Fibroblast of villous mesenchyme (primary cell): ENCODE data around the gene RAB7A. TPM values are rescaled to one million over a fixed set of nuclear protein-coding genes. Genes with fewer than 3 reads are reported as not detected.
"Not testable (repeated sequence)": the region's sequence is repeated elsewhere in the genome, so short reads cannot be mapped to it uniquely, and the experiment has no call there.

Experiments
- DNase-seq: peaks from one replicate; pipeline ENCODE4 v3.0.0-alpha.2; 2010; ENCODE audit warnings: low read depth
- H3K4me3 ChIP-seq: 2 replicates; pipeline ENCODE4 v1.5.1; 2011; ENCODE audit warnings: low read depth, mild to moderate bottlenecking, low read length
- total RNA-seq: library from RNA; depleted of rRNA; stranded (reverse); fragments of >200 nt; gene quantifications from 2 replicates; pipeline ENCODE4 v1.2.3, GENCODE V29; 2012
- TF ChIP-seq, protein P1 (sequence below): IDR thresholded peaks from 2 replicates; pipeline ENCODE4 v1.5.1; 2012; ENCODE audit warnings: low read depth, mild to moderate bottlenecking, low read length; ENCODE audit not compliant: insufficient read depth

The RAB7A gene
- total RNA-seq, 1 donor: 85.5 TPM

DNA sequence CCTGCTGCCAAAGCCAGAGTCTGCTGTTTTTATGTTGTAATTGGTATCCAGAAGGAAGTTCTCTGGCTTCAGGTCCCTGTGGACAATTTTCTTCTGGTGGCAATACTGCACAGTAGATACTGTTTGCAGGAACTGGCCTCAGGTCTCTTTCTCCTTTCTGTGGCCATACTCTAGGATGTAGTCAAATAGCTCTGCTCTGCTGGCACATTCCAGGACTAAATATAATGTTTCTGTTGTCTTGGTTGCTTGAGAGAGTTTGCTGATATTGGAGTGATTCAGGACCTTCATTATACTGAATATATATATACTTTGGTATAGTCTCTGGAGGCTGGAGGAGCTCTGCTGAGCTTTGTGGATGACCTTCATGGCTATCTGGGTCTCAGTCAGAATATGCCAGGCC lies 23.1 kb downstream of the RAB7A start:
- H3K4me3 ChIP-seq: no peak overlapping the region
- TF ChIP-seq, protein P1, sequence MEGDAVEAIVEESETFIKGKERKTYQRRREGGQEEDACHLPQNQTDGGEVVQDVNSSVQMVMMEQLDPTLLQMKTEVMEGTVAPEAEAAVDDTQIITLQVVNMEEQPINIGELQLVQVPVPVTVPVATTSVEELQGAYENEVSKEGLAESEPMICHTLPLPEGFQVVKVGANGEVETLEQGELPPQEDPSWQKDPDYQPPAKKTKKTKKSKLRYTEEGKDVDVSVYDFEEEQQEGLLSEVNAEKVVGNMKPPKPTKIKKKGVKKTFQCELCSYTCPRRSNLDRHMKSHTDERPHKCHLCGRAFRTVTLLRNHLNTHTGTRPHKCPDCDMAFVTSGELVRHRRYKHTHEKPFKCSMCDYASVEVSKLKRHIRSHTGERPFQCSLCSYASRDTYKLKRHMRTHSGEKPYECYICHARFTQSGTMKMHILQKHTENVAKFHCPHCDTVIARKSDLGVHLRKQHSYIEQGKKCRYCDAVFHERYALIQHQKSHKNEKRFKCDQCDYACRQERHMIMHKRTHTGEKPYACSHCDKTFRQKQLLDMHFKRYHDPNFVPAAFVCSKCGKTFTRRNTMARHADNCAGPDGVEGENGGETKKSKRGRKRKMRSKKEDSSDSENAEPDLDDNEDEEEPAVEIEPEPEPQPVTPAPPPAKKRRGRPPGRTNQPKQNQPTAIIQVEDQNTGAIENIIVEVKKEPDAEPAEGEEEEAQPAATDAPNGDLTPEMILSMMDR: no peak
- no peak for DNase-seq

GRCh38 chr3:128749561-128749960 lies 23.6 kb downstream of the RAB7A start:
- H3K4me3 ChIP-seq, DNase-seq: not testable (repeated sequence)

DNA sequence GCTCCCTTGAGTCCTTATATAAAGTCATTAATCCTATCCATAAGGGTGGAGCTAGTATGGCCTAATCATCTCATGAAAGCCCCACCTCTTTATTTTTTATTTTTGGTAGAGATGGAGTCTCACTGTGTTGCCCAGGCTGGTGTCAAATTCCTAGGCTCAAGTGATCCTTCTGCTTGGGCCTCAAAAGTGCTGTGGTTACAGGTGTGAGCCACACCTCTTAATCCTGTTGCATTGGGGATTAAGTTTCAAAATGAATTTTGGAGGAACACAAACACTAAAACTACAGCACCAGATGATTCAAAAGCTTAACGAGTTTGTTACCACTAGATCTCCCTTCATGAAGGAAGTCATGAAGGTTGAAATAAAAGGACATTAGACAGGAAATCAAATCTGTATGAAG lies 27.7 kb downstream of the RAB7A start:
- DNase-seq: no peak
- TF ChIP-seq, protein P1: no peak
- no peak overlapping the region for H3K4me3 ChIP-seq

DNA sequence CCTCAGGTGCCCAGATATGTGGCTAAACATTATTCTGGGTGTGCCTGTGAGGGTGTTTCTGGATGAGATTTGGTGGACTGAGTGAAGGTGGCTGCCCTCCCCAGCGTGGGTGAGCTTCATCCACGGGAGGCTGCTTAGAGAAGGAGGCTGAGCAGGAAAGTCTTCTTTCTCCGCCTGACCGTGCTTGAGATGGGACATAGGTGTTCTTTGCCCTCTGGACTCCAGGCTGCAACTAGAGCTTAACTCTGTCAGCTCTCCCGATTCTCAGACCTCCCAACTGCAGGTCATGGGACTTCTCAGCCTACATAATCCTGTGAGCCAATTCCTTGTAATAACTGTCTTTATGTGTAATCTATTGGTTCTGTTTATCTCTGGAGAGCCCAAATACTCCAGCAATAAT lies 34.1 kb downstream of the RAB7A start:
- H3K4me3 ChIP-seq: no peak overlapping the region
- TF ChIP-seq, protein P1: no peak
- DNase-seq: no peak

GRCh38 chr3:128760881-128761280 lies 34.9 kb downstream of the RAB7A start:
- TF ChIP-seq, protein P1: no peak
- H3K4me3 ChIP-seq: no peak overlapping the region
- DNase-seq: peak; percentile 72

DNA sequence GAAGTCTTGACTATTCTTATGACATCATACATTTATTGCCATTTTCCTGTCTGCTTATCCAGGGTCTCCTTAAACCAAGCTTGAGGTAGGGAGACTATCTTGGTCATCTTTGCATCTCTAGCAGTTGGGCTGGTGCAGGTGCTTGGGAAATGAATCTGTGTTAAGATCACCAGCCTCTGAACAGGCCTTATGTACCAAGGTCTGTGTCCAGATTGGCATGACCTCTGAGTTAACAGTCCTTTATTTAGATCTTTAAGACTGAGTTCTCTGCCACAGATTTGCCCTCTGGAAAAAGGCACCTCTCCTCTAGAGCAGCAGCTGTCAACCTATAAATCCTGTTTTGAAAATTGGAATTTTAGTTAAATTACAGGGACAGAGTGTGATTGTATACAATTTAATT lies 35.4 kb downstream of the RAB7A start:
- no peak for DNase-seq
- TF ChIP-seq, protein P1: no peak
- H3K4me3 ChIP-seq: no peak overlapping the region

GRCh38 chr3:128763967-128764366 lies 38.0 kb downstream of the RAB7A start:
- TF ChIP-seq, protein P1: no peak
- H3K4me3 ChIP-seq: no peak overlapping the region
- no peak for DNase-seq
